ENCODE results near the gene OTUD5.

OTUD5 gene

GRCh38 chrX:48891402-48892288 lies 65.8 kb downstream of the OTUD5 start (continued):
- TF ChIP-seq ZNF654 (tag by site-specific recombination; IDR thresholded peaks at IDR 0.05; ENCODE audit: low read depth) (peak; percentile 19; the same call in 1 of the 2 replicates), ZNF114 (tag by site-specific recombination; IDR thresholded peaks at IDR 0.05) (no peak), ZNF112 (tag by site-specific recombination; IDR thresholded peaks at IDR 0.05) (no peak), ZNF585B (tag by site-specific recombination; IDR thresholded peaks at IDR 0.05) (no peak), INSM2 (tag by site-specific recombination; IDR thresholded peaks at IDR 0.05) (no peak), ZNF501 (tag by site-specific recombination; IDR thresholded peaks at IDR 0.05) (no peak), ZNF280C (tag by site-specific recombination; IDR thresholded peaks at IDR 0.05) (no peak), OSR2 (tag by site-specific recombination; IDR thresholded peaks at IDR 0.05) (no peak), CTCF (tag by site-specific recombination; IDR thresholded peaks at IDR 0.05) (peak; percentile 89), ZNF776 (tag by site-specific recombination; IDR thresholded peaks at IDR 0.05; ENCODE audit: borderline replicate concordance) (no peak), ZXDB (tag by site-specific recombination; IDR thresholded peaks at IDR 0.05) (peak; percentile 86), ZNF366 (tag by site-specific recombination; conservative IDR thresholded peaks at IDR 0.05) (no peak), ZNF561 (tag by site-specific recombination; IDR thresholded peaks at IDR 0.05; ENCODE audit: borderline replicate concordance) (peak; percentile 49; the same call in 1 of the 2 replicates), ZNF623 (tag by site-specific recombination; IDR thresholded peaks at IDR 0.05) (no peak), MZF1 (tag by site-specific recombination; IDR thresholded peaks at IDR 0.05; ENCODE audit: borderline replicate concordance) (no peak), GFI1B (tag by site-specific recombination; IDR thresholded peaks at IDR 0.05) (no peak), IKZF3 (tag by site-specific recombination; IDR thresholded peaks at IDR 0.05) (peak; percentile 67), MYNN (tag by site-specific recombination; IDR thresholded peaks at IDR 0.05; ENCODE audit: borderline replicate concordance) (no peak), YY2 (tag by site-specific recombination; IDR thresholded peaks at IDR 0.05) (no peak), ZNF600 (tag by site-specific recombination; IDR thresholded peaks at IDR 0.05) (0 out of 2 replicates have a peak, but pooled peaks have one; percentile 12), ZNF140 (tag by site-specific recombination; IDR thresholded peaks at IDR 0.05) (no peak), ZNF157 (tag by site-specific recombination; IDR thresholded peaks at IDR 0.05) (no peak), PRDM6 (tag by site-specific recombination; IDR thresholded peaks at IDR 0.05) (no peak), PRDM10 (tag by site-specific recombination; IDR thresholded peaks at IDR 0.05) (peak; percentile 69), ZNF274 (IDR thresholded peaks at IDR 0.05; ENCODE audit: low read length) (no peak), ZNF274 (tag by site-specific recombination; IDR thresholded peaks at IDR 0.05; ENCODE audit: borderline replicate concordance) (no peak)
